IgD-negative memory B cell (primary cell): ENCODE measurements around the gene SKAP2. TPM values are rescaled to one million over a fixed set of nuclear protein-coding genes. Genes with fewer than 3 reads are reported as not detected.
A peak's percentile ranks its signal among the peaks of the same experiment; 100 is the strongest.

Experiments
- H3K27ac Mint-ChIP-seq, 3 donors: one replicate each; pipeline ENCODE4 v1.8.0; 2020 to 2022; ENCODE audit warnings: mild to moderate bottlenecking in 3 of 3, mixed read lengths in 3 of 3, moderate library complexity in 1 of 3
- H3K27me3 Mint-ChIP-seq: one replicate; pipeline ENCODE4 v1.8.0; 2021; ENCODE audit warnings: mixed read lengths
- H3K36me3 Mint-ChIP-seq: one replicate; pipeline ENCODE4 v1.8.0; 2020; ENCODE audit warnings: mild to moderate bottlenecking, mixed read lengths
- H3K4me1 Mint-ChIP-seq, 3 donors: one replicate each; pipeline ENCODE4 v1.8.0; 2020 to 2022; ENCODE audit warnings: mixed read lengths in 3 of 3, mild to moderate bottlenecking in 1 of 3
- H3K4me3 Mint-ChIP-seq, 4 donors: one replicate each; pipeline ENCODE4 v1.8.0; 2020 to 2022; ENCODE audit warnings: mild to moderate bottlenecking in 4 of 4, mixed read lengths in 4 of 4, moderate library complexity in 3 of 4
- H3K9me3 Mint-ChIP-seq, 3 donors: one replicate each; pipeline ENCODE4 v1.8.0; 2020 to 2021; ENCODE audit warnings: mixed read lengths in 3 of 3, mild to moderate bottlenecking in 1 of 3
- polyA plus RNA-seq: library from polyadenylated mRNA; unstranded; fragments of 300-500 nt; fragmentation: Illumina TruSeq; gene quantifications from one replicate; pipeline ENCODE4 v1.2.3, GENCODE V29; 2021

SKAP2 gene
- polyA plus RNA-seq, 1 donor from 2014 or later: 135 TPM

DNA sequence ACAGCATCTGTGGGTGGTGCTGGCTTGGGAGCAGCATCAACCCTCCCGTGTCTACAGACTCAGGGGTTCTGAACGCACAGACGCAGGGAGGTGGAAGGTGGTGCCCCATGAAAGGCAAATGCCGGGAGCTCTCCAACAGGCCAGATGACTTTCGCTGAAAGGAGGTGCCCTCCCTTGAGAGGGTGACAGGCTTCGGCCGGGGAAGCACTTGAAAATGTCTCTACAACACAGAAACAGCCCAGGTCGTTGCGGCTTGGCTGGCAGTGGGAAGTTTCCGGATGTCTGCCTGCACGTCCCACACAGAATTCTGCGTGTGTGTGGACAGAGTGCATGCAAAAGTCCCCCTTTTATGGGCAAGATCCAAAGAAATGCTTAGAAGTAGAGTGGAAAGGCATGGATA is 239.6 kb downstream of the SKAP2 start:
- H3K27ac Mint-ChIP-seq: peak overlapping the region in 1 of 3 donors; percentile 35
- no peaks in the 10 kb centered on the region for H3K27me3 Mint-ChIP-seq

DNA sequence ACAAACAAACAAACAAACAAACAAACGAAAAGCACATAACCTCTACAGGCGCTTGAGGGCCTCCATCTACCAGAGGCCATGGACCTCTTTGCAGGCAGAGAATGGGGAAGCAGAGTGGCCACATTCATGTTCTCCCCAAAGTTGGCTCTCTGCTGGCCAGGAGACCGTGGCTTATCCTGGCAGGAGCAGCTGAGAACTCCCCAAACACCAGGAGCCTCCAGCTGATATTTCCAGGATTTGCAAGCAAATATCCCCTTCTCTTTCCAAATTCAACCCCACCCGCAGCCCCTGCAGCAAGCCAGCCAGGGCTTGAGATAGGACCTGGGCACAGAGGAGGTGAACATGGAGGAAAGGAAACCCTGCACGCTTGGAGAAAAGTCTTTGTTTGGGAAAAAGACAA is 240.0 kb downstream of the SKAP2 start:
- Mint-ChIP-seq H3K36me3 (no peaks in the 10 kb centered on the region), H3K27ac (peak overlapping the region in 1 of 3 donors; percentile 35), H3K27me3 (no peaks in the 10 kb centered on the region), H3K9me3 (peaks cover 0 to 1% (median 0%) of the 10 kb centered on the region in 3 donors), H3K4me1 (no peaks in the 10 kb centered on the region), H3K4me3 (no peak overlapping the region)

More for the DNA sequence above, 239.6 kb downstream of the SKAP2 start:
- Mint-ChIP-seq H3K4me3 (no peak overlapping the region), H3K4me1 (no peaks in the 10 kb centered on the region), H3K36me3 (no peaks in the 10 kb centered on the region), H3K9me3 (peaks cover 0 to 3% (median 0%) of the 10 kb centered on the region in 3 donors)

DNA sequence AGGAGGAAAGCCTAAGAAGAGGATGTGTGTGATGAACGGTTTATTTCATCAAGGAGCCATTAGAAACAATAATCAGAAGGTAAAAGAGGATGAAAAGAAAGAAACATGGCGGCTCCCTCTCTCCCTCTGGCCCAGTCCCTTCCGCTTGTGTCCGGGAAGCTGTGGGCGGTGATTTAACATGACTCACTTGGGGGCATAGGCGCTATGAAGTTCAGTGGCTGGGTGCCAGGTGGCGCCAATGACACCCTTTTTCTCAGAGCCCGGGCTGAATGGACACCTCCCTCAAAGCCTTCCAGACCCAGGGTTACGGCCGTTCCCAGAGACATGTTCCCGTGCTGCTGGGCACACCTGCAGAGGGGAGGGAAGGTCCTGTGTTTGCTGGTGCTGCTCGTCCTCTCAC is 244.0 kb downstream of the SKAP2 start:
- Mint-ChIP-seq H3K27me3 (no peaks in the 10 kb centered on the region), H3K9me3 (no peaks in the 10 kb centered on the region), H3K27ac (no peak overlapping the region), H3K36me3 (peaks cover 6% of the 10 kb centered on the region), H3K4me3 (no peak overlapping the region), H3K4me1 (no peaks in the 10 kb centered on the region)

DNA sequence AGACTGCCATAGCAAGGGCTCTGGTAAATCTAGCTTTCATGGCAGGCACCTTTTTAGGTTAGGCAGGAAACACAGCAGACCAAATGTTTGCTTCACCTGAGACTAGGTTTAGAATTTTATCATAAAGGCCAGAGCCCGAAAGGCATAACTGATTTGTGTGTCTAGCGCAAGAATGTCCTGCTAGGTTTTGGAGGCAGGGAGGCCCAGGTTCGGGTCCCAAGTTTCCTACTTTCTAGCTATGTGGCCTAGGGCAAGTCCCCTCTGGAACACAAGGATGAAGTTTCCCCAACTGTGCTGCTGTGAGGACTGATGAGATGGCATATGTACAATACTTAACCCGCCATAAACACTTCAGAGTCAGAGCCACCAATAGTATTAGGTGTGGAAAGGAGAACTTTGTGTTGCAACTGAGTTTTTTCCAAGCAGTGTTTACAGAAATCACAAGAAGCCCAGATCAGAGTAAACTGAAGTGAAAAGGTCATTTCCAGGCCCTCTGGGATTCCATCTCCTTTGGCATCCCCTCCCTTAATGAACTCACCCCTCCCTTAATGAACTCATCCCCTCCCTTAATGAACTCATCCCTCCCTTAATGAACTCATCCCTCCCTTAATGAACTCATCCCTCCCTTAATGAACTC is 244.9 kb downstream of the SKAP2 start:
- no peaks in the 10 kb centered on the region for H3K27me3 Mint-ChIP-seq
- H3K9me3 Mint-ChIP-seq: no peaks in the 10 kb centered on the region
- H3K4me1 Mint-ChIP-seq: no peaks in the 10 kb centered on the region
- no peak overlapping the region for H3K27ac Mint-ChIP-seq
- peaks cover 6% of the 10 kb centered on the region for H3K36me3 Mint-ChIP-seq
- no peak overlapping the region for H3K4me3 Mint-ChIP-seq

DNA sequence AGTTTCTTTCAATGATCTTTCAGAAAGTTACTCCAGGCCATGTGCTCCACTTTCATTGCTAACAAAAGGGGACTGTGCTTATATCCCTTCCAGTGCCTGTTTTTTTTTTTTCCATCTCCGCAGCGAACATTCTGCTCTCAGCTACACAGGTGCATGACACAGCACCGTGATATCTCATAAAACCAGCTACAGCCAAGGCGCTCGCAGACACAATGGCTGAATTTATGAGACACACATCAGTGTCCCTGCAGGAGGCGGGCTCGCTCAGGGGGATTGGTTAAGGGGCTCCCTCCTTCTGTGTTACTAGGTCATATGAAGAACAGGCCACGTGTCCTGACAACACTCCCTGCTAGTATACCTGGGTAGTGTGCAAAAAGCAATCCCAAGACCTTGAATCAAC is 245.5 kb downstream of the SKAP2 start:
- Mint-ChIP-seq H3K27me3 (no peaks in the 10 kb centered on the region), H3K9me3 (no peaks in the 10 kb centered on the region), H3K4me3 (no peak overlapping the region), H3K27ac (no peak overlapping the region), H3K4me1 (no peaks in the 10 kb centered on the region), H3K36me3 (peaks cover 6% of the 10 kb centered on the region)

DNA sequence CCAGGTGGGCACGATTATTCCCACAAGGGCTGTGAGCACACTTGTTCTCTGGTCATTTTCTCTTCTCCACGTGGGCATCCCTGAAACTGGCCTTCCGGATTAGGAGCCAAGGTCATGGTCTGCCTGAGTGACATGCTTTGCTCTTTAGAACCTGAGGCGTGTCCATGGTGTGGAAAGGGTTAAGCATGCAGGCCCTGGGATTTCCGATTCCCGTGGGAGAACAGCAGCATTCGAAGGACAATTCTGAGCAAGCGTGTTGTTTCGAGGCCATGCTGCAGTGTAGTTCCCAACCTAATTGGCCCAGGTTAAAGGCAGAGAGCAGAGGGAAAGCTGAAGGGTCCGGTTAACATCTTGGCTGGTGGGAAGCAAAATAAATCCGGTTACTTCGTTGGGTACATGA is 245.9 kb downstream of the SKAP2 start:
- no peaks in the 10 kb centered on the region for H3K27me3 Mint-ChIP-seq
- H3K36me3 Mint-ChIP-seq: peaks cover 6% of the 10 kb centered on the region
- no peak overlapping the region for H3K4me3 Mint-ChIP-seq
- H3K4me1 Mint-ChIP-seq: peaks cover 0 to 1% (median 0%) of the 10 kb centered on the region in 3 donors
- H3K27ac Mint-ChIP-seq: no peak overlapping the region
- H3K9me3 Mint-ChIP-seq: no peaks in the 10 kb centered on the region

Other genes starting within 250 kb of the SKAP2 start
- 0.24 TPM for gene HOXA1, start 231.4 kb upstream of the SKAP2 start, polyA plus RNA-seq
- gene HOXA2, start 238.1 kb upstream of the SKAP2 start, polyA plus RNA-seq: not detected